ENCODE data around the gene ACTBL2. TPM values are rescaled to one million over a fixed set of nuclear protein-coding genes. Genes with fewer than 3 reads are reported as not detected.

ACTBL2 gene
- 0.15 and 0.34 TPM in 2 replicates for total RNA-seq

GRCh38 chr5:57482671-57483106 lies at the start of gene ACTBL2:
Gene ACTBL2, minus strand, starts transcription at chr5:57482811. Its CDS starts 104 bp downstream, at chr5:57482707.

